Kidney tubule cell (primary cell): Measurements from ENCODE around the gene CTNNA3.

Source experiments
- DNase-seq: peaks from one replicate; pipeline ENCODE4 v3.0.0-alpha.2; 2018; ENCODE audit warnings: low spot score

CTNNA3 gene

GRCh38 chr10:65911151-65911835 lies 1784.7 kb downstream of the CTNNA3 start:
- no peak for DNase-seq

- no peak for DNase-seq
Measured at GRCh38 chr10:65910209-65910608, 1785.8 kb downstream of the CTNNA3 start.

GRCh38 chr10:65907199-65907712 lies 1788.7 kb downstream of the CTNNA3 start:
- DNase-seq, result no peak

GRCh38 chr10:65903620-65904019 lies 1792.4 kb downstream of the CTNNA3 start:
- no peak for DNase-seq

DNA sequence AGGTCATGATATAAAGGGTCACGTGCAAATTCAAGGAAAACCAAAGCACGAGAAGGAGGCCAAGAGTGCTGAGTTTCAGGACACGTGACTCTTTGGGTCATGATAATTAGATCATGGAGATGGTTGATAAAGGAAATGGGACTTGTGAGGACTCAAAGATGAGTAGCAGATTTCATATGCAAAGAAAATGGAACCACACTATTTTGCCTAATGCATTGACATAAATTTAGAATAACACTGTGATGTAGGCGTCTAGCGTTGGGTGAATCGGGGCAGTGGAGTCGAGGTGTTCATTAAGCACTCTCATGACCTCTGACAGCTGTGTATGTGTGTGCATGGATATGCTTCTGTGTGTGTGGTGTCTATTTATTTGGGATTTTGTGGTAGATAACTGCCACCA lies 1795.7 kb downstream of the CTNNA3 start:
- DNase-seq, result no peak

DNA sequence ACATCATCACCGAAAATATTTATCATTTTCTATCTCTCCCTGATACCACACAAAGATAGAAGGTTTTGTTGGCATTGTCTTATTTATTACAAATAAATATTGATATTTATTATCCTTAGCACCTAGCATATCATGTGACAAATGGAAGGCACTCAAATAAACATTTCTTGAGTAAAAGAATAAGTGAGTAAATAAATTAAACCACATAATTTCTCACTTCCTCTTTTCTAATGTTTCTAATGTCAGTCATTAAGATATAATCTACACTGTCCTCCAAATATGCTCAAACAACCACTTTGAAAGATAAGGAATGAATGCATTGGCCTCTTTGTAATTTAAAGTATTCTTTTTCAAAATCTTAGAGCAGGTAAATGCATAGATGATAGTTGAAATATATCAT lies 1797.9 kb downstream of the CTNNA3 start:
- DNase-seq, result no peak

- no peak for DNase-seq
Measured at GRCh38 chr10:65894961-65895360, 1801.0 kb downstream of the CTNNA3 start.

- DNase-seq, result no peak
Measured at GRCh38 chr10:65894379-65894778, 1801.6 kb downstream of the CTNNA3 start.

DNA sequence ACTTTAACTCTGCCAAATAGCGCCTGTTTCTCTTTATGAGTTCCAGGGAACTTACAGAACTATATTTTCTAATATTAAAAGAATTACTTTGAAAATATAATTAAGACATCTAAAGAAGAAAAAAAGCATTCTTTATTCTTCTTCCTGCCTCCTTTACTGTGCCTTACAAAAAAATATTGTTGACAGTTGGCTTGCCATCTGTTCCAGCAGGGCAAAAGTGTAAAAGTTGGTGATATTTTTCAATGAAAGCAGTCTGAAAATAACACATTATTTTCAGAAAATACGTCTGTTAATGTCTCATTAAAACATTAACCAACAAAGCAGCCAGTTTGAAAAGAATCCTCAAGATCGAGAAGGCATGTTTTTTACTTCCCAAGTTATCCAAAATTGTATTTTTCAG lies 1802.3 kb downstream of the CTNNA3 start:
- DNase-seq, result no peak

DNA sequence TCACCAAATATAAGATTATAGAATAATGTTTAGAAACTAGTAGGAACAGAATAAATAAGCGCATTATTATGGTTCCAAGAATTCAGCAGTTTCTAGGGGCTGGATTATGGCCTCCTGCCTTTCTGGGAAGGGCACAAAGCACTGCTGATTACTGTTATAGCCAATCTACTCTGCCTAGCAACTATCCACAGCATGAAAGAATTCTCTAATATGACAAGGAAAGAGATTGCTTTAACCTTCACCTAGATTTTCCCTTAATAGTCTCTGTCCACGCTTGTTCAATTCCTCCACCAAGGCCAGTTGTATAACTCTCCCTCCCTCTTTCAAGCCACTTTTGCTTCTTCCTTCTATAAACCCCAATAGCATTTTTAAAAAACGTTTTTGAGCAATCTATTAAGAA lies 1803.7 kb downstream of the CTNNA3 start:
- no peak for DNase-seq

GRCh38 chr10:65891073-65891981 lies 1804.7 kb downstream of the CTNNA3 start:
- DNase-seq, result peak; percentile 10

- DNase-seq, result no peak
Measured at GRCh38 chr10:65864529-65864928, 1831.5 kb downstream of the CTNNA3 start.

DNA sequence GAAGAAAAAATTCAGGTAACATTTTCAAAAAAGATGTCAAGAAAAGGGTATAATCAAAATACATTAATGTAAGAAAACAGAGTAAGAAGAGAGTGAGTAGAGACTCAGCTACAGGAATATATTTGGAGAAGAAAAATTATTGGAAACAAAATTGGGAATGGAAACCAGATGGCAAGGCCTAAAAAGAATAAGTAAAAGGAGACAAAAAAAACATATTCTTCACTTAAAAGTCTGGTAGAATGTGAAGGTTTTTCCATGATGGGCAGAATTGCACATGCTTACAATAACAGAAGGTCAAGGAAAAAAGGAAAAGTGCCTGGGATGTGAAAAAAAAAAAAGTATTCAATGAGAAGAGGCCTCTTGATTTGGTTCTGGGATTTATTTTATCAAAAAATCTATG lies 1832.0 kb downstream of the CTNNA3 start:
- DNase-seq, result no peak
